Measurements from ENCODE around the gene ARTN. TPM values are rescaled to one million over a fixed set of nuclear protein-coding genes. Genes with fewer than 3 reads are reported as not detected.

The ARTN gene
- total RNA-seq, 1 experiment from 2014 or later, result 10.6 TPM

DNA sequence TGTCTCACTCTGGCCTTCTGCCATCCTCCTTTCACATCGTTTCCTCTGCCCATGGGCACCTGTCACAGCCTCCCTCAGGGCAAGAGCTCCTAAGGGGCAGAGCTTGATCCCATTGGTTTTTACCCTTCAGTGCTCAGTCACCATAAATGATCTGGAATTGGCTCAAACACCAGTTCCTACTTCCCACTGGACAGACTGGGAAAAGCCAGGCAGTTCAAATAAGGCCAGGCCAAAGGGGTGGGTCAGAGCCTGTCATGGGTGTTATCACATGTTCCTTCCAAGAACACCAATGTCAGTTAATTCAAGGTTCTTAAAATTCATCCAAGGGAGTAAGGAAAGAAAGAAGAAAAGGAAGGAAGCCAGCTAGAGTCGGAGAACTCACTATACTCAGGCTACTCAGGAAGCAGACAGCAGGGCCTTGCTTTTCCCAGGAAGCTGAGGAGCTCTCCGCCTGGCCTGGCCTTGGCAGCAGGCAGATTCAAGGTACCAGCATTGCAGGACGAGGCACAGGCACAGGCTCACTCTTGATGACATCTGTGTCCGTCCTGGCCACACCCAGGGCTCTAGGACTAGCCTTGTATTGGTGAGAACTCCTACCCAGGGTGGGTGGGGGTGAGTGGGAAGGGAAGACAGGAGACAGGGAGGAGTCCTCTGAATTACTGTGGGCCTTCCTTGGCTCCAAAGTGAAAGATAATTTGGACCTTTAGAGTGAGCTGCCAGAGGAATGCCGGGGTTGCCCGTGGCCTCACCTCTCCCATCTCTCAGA, 32.2 kb upstream of the ARTN start:
- Histone ChIP-seq H4K5ac (ENCODE audit: insufficient read length, low read depth, low read length) (no peak overlapping the region), H3K79me1 (ENCODE audit: insufficient read depth, low read depth, low read length, poor library complexity, severe bottlenecking) (no peaks in the 10 kb centered on the region), H4K91ac (ENCODE audit: insufficient read length, low read depth, low read length) (no peak overlapping the region), H4K20me1 (ENCODE audit: control insufficient read depth, insufficient read depth, insufficient read length) (no peaks in the 10 kb centered on the region), H4K8ac (replicated peaks; ENCODE audit: insufficient read length, low read depth, low read length) (no peak overlapping the region), H3K23ac (ENCODE audit: insufficient read length, low read depth, low read length) (no peak overlapping the region), H3K9me3 (ENCODE audit: control insufficient read depth, low read depth, low read length) (no peaks in the 10 kb centered on the region), H2AFZ (ENCODE audit: low read length) (no peak overlapping the region), H2BK120ac (ENCODE audit: low read depth, low read length, poor library complexity, severe bottlenecking) (no peak overlapping the region), H3K14ac (ENCODE audit: insufficient read depth, low read length) (no peak overlapping the region; the same call in 1 of the 2 replicates), H3K4ac (ENCODE audit: low read depth, low read length) (no peak overlapping the region), H2BK15ac (ENCODE audit: low read depth, low read length) (no peak overlapping the region), H3K18ac (ENCODE audit: insufficient read length, low read depth, low read length) (no peak overlapping the region), H3K27me3 (ENCODE audit: insufficient read depth, low read length) (no peaks in the 10 kb centered on the region), H3K4me1 (ENCODE audit: insufficient read depth, low read length) (no peaks in the 10 kb centered on the region), H2AK5ac (ENCODE audit: insufficient read length, low read length) (no peak overlapping the region), H2BK5ac (ENCODE audit: insufficient read length, low read length) (no peak overlapping the region), H2BK20ac (ENCODE audit: low read depth, low read length, poor library complexity, severe bottlenecking) (no peak overlapping the region), H2BK12ac (ENCODE audit: insufficient read length, low read depth, low read length) (no peak overlapping the region), H3K79me2 (ENCODE audit: insufficient read depth, low read length) (no peaks in the 10 kb centered on the region), H3K9ac (ENCODE audit: extremely low read depth, insufficient read length, low read length) (no peak overlapping the region), H3K56ac (ENCODE audit: insufficient read length, low read depth, low read length) (no peak overlapping the region), H3K4me2 (ENCODE audit: insufficient read depth, insufficient read length, low read length) (no peak overlapping the region), H3K23me2 (ENCODE audit: insufficient read length, low read depth, low read length, poor library complexity, severe bottlenecking) (no peaks in the 10 kb centered on the region), H3K27ac (ENCODE audit: insufficient read length, low read depth, low read length) (no peak overlapping the region), H3T11ph (ENCODE audit: low read length) (no peak overlapping the region)
- no CpG with 5 or more reads among the region's 7 CpGs for WGBS (ENCODE audit: extremely low coverage, insufficient read length, low lambda C conversion rate)
- TF ChIP-seq, protein P1, sequence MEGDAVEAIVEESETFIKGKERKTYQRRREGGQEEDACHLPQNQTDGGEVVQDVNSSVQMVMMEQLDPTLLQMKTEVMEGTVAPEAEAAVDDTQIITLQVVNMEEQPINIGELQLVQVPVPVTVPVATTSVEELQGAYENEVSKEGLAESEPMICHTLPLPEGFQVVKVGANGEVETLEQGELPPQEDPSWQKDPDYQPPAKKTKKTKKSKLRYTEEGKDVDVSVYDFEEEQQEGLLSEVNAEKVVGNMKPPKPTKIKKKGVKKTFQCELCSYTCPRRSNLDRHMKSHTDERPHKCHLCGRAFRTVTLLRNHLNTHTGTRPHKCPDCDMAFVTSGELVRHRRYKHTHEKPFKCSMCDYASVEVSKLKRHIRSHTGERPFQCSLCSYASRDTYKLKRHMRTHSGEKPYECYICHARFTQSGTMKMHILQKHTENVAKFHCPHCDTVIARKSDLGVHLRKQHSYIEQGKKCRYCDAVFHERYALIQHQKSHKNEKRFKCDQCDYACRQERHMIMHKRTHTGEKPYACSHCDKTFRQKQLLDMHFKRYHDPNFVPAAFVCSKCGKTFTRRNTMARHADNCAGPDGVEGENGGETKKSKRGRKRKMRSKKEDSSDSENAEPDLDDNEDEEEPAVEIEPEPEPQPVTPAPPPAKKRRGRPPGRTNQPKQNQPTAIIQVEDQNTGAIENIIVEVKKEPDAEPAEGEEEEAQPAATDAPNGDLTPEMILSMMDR (conservative IDR thresholded peaks at IDR 0.05), result no peak
- DNase-seq, result no peak
- no peak overlapping the region for H3K4me3 Mint-ChIP-seq
- H3K27ac Mint-ChIP-seq, result no peak overlapping the region
- H3K27me3 Mint-ChIP-seq (ENCODE audit: low read depth), result no peaks in the 10 kb centered on the region; the same call in 1 of the 2 replicates
- peaks cover 0 to 8% (median 2%) of the 10 kb centered on the region in 3 experiments; a peak in 3 of 7 replicates for H3K36me3 Mint-ChIP-seq (ENCODE audit: insufficient read depth in 1 of 3, low read depth in 3 of 3)
- no peaks in the 10 kb centered on the region for H3K9me3 Mint-ChIP-seq
- no peaks in the 10 kb centered on the region for H3K4me1 Mint-ChIP-seq
